Endothelial cell of umbilical vein (primary cell): ENCODE results near the gene KCNJ3. TPM values are rescaled to one million over a fixed set of nuclear protein-coding genes. Genes with fewer than 3 reads are reported as not detected.

Source experiments
- BruUV-seq: library from RNA; stranded (reverse); fragments of 400-500 nt; replicated peaks from 2 replicates; lab custom pipeline; 2021; lab: Mats Ljungman, UMichigan
- CTCF ChIA-PET: fragments of 300-600, 350-600 bp; sonication (Branson Sonifier 250); formaldehyde crosslinking; loops from one replicate; lab custom pipeline; 2021; ENCODE audit warnings: antibody characterized with exemption, inconsistent platforms; lab: Charles Lee
- POLR2A ChIA-PET: fragments of 300-600, 350-600 bp; sonication (Branson Sonifier 250); formaldehyde crosslinking; loops from one replicate; lab custom pipeline; 2021; ENCODE audit warnings: antibody characterized with exemption, inconsistent platforms; lab: Charles Lee
- DNase-seq: peaks from one replicate; pipeline ENCODE4 v3.0.0-alpha.2; 2011; ENCODE audit warnings: low read depth, low spot score
- FAIRE-seq: peaks from 2 replicates; lab custom pipeline; 2011; peaks lifted over from hg19 to GRCh38; lab: Jason Lieb, UNC
- H2AFZ ChIP-seq: 2 replicates; pipeline ENCODE4 v1.6.0; 2012; ENCODE audit warnings: low read depth, low read length, control low read depth, inconsistent platforms
- H3K27ac ChIP-seq: 2 replicates; pipeline ENCODE4 v1.5.1; 2011; ENCODE audit warnings: low read depth, mild to moderate bottlenecking, control low read depth, low read length, moderate library complexity; ENCODE audit not compliant: insufficient read depth
- H3K27me3 ChIP-seq, 2 experiments: 2 replicates each; pipeline versions ENCODE4 v1.6.0 to v1.6.1; 2011; ENCODE audit warnings: low read length in 2 of 2, mixed read lengths in 1 of 2; ENCODE audit not compliant: control insufficient read depth in 2 of 2, insufficient read depth in 2 of 2
- H3K36me3 ChIP-seq, 2 experiments: 2 replicates in 1 of 2; 3 replicates in 1 of 2; pipeline ENCODE4 v1.5.1; 2011; ENCODE audit warnings: low read length in 2 of 2, mild to moderate bottlenecking in 1 of 2, moderate library complexity in 1 of 2; ENCODE audit not compliant: control insufficient read depth in 2 of 2, insufficient read depth in 2 of 2; ENCODE audit errors: extremely low read depth in 1 of 2
- H3K4me1 ChIP-seq: 3 replicates; pipeline ENCODE4 v1.5.1; 2011; ENCODE audit warnings: mild to moderate bottlenecking, low read length; ENCODE audit not compliant: control insufficient read depth, insufficient read depth; ENCODE audit errors: extremely low read depth
- H3K4me2 ChIP-seq: 2 replicates; pipeline ENCODE4 v1.6.1; 2011; ENCODE audit warnings: low read length, control low read depth, mixed read lengths; ENCODE audit not compliant: insufficient read depth
- H3K4me3 ChIP-seq, 3 experiments: fragments of 200-600 bp in 1 of 3; sonication (generic), shearing (Covaris generic) in 1 of 3; replicated peaks in 1 of 3; 2 replicates each; pipeline ENCODE4 v1.5.1; 2011 to 2016; ENCODE audit warnings: control low read depth in 3 of 3, low read length in 3 of 3, mild to moderate bottlenecking in 2 of 3, inconsistent platforms in 1 of 3, low read depth in 1 of 3, moderate library complexity in 1 of 3; ENCODE audit not compliant: insufficient read depth in 1 of 3
- H3K79me2 ChIP-seq: 2 replicates; pipeline ENCODE4 v1.6.0; 2012; ENCODE audit warnings: low read length, inconsistent platforms; ENCODE audit not compliant: control insufficient read depth, insufficient read depth
- H3K9ac ChIP-seq: replicated peaks from 2 replicates; pipeline ENCODE3; 2011; ENCODE audit warnings: low read length, control low read depth; ENCODE audit not compliant: insufficient read depth; ENCODE audit errors: extremely low read depth
- H3K9me1 ChIP-seq: replicated peaks from 3 replicates; pipeline ENCODE4 v1.6.0; 2011; ENCODE audit warnings: mild to moderate bottlenecking, low read length; ENCODE audit not compliant: control insufficient read depth, insufficient read depth; ENCODE audit errors: extremely low read depth
- H3K9me3 ChIP-seq: replicated peaks from 2 replicates; pipeline ENCODE4 v1.5.1; 2012; ENCODE audit warnings: low read length, inconsistent platforms; ENCODE audit not compliant: control insufficient read depth, insufficient read depth
- H4K20me1 ChIP-seq: replicated peaks from 2 replicates; pipeline ENCODE3; 2011; ENCODE audit warnings: mild to moderate bottlenecking, low read length; ENCODE audit not compliant: control insufficient read depth, insufficient read depth; ENCODE audit errors: extremely low read depth
- CTCF ChIP-seq, 2 donors: IDR thresholded peaks; 1 replicate in 1 of 2; 2 replicates in 1 of 2; pipeline ENCODE4 v1.5.1; 2011; ENCODE audit warnings: low read length in 2 of 2, mild to moderate bottlenecking in 2 of 2, moderate library complexity in 2 of 2, control low read depth in 1 of 2, inconsistent platforms in 1 of 2, low read depth in 1 of 2; ENCODE audit not compliant: insufficient read depth in 1 of 2; ENCODE audit errors: extremely low read depth in 1 of 2
- EZH2 ChIP-seq: IDR thresholded peaks from 2 replicates; pipeline ENCODE4 v1.6.1; 2012; ENCODE audit warnings: borderline replicate concordance, low read depth, mild to moderate bottlenecking, moderate library complexity, low read length, inconsistent platforms; ENCODE audit not compliant: severe bottlenecking
- FOS ChIP-seq: IDR thresholded peaks from 2 replicates; pipeline ENCODE4 v1.6.1; 2011; ENCODE audit warnings: mild to moderate bottlenecking, low read length, moderate library complexity, borderline replicate concordance; ENCODE audit not compliant: insufficient read depth
- GATA2 ChIP-seq: IDR thresholded peaks from 2 replicates; pipeline ENCODE4 v1.7.0; 2011; ENCODE audit warnings: low read depth, mild to moderate bottlenecking, moderate library complexity, mixed read lengths, low read length; ENCODE audit not compliant: insufficient read length, insufficient read depth
- JUN ChIP-seq: IDR thresholded peaks from 2 replicates; pipeline ENCODE4 v1.6.1; 2011; ENCODE audit warnings: borderline replicate concordance, low read depth; ENCODE audit not compliant: insufficient read length, insufficient read depth
- MAX ChIP-seq: IDR thresholded peaks from 2 replicates; pipeline ENCODE4 v1.6.1; 2011; ENCODE audit not compliant: insufficient read depth, insufficient read length
- MYC ChIP-seq: IDR thresholded peaks from one replicate; pipeline ENCODE4 v1.6.1; 2011; ENCODE audit warnings: mild to moderate bottlenecking, low read depth, low read length
- POLR2A ChIP-seq: IDR thresholded peaks from 2 replicates; pipeline ENCODE4 v1.6.1; 2012; ENCODE audit warnings: low read depth, mild to moderate bottlenecking, control low read depth, low read length
- POLR2AphosphoS5 ChIP-seq: IDR thresholded peaks from 2 replicates; pipeline ENCODE4 v1.6.1; 2012; ENCODE audit warnings: low read depth, mild to moderate bottlenecking, control low read depth, low read length, moderate library complexity; ENCODE audit not compliant: insufficient read depth
- dilution Hi-C: fragments of 300-500 bp; cut with MboI; formaldehyde crosslinking; loops from one replicate; pipeline ENCODE4 v1.15.0; 2019; ENCODE audit warnings: low sequenced_read_pairs; ENCODE audit not compliant: extremely low pct_ligation_motif_present
- intact Hi-C: fragments of 100-400 bp; cut with micrococcal nuclease; formaldehyde crosslinking; loops from one replicate; pipeline ENCODE4 v1.10.0; 2022
- polyA plus RNA-seq, 4 experiments: library from polyadenylated mRNA; depleted of rRNA in 3 of 4; stranded (reverse) in 3 of 4; unstranded in 1 of 4; fragments of >200 nt; gene quantifications; 2 replicates each; pipeline versions ENCODE4 v1.2.1 to v1.2.3, GENCODE V29; 2011 to 2012; ENCODE audit warnings: missing spikeins in 1 of 4
- total RNA-seq: library from RNA; stranded (reverse); gene quantifications from 2 replicates; pipeline ENCODE4 v1.2.3, GENCODE V29; 2021

The KCNJ3 gene
- total and polyA plus RNA-seq, 2 donors (not counting 3 experiments of a cell fraction or from before 2014, with no cell fraction given), result not detected

- H4K20me1 ChIP-seq, result no peaks in the 10 kb centered on the region
- dilution Hi-C loops (no loop called here), intact Hi-C loops (no loop called here)
- H3K27ac ChIP-seq, result no peak overlapping the region
- ChIA-PET POLR2A (no interaction called here), CTCF (no interaction called here)
- no peak for FAIRE-seq
- TF ChIP-seq FOS (no peak), JUN (no peak), MAX (no peak), POLR2A (no peak), CTCF (IDR thresholded peaks at IDR 0.05; ENCODE audit: extremely low read depth in 1 of 2, insufficient read depth in 1 of 2, low read depth in 1 of 2, low read length in 2 of 2) (no peak), POLR2AphosphoS5 (no peak), GATA2 (no peak), MYC (no peak), EZH2 (no peak)
- no peak overlapping the region for H3K9ac ChIP-seq
- H2AFZ ChIP-seq, result no peak overlapping the region
- no peaks in the 10 kb centered on the region for H3K9me3 ChIP-seq
- no peak for DNase-seq
- H3K4me2 ChIP-seq, result no peak overlapping the region
- no peaks in the 10 kb centered on the region for H3K27me3 ChIP-seq
- no peaks in the 10 kb centered on the region for H3K4me1 ChIP-seq
- no peaks in the 10 kb centered on the region for H3K9me1 ChIP-seq
- H3K79me2 ChIP-seq, result no peaks in the 10 kb centered on the region
- H3K36me3 ChIP-seq, result no peaks in the 10 kb centered on the region
- no peak overlapping the region for H3K4me3 ChIP-seq
- no TSS peak for BruUV-seq
Measured at GRCh38 chr2:154804451-154804850, 106.0 kb downstream of the KCNJ3 start.
